Measurements from ENCODE around the gene FAU. TPM values are rescaled to one million over a fixed set of nuclear protein-coding genes. Genes with fewer than 3 reads are reported as not detected.

The FAU gene
- polyA plus RNA-seq, 1 donor, result 1,074 TPM

DNA sequence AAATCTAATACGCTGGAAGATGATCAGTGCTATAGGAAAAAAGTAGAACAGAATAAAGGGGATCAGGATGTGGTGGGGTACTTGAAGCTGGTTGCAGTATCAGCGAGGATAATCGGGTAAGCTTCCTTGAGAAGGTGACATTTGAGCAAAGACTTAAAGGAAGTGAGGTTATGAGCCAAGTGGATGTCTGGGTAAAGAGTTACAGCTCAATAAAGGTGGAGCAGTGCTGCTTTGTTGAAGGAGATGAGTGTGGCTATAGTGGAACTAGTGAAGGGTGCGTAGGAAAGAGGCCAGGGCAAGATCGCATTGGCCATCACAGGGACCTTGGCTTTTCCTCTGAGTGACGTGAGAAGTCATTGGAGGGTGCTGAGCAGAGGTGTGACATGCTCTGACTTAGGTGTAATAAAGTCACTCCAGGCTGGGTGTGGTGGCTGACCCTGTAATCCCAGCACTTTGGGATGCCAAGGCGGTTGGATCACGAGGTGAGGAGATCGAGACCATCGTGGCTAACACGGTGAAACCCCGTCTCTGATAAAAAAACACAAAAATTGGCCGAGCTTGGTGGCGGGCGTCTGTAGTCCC, 14.7 kb upstream of the FAU start:
- DNase-seq (ENCODE audit: low read depth), result no peak

DNA sequence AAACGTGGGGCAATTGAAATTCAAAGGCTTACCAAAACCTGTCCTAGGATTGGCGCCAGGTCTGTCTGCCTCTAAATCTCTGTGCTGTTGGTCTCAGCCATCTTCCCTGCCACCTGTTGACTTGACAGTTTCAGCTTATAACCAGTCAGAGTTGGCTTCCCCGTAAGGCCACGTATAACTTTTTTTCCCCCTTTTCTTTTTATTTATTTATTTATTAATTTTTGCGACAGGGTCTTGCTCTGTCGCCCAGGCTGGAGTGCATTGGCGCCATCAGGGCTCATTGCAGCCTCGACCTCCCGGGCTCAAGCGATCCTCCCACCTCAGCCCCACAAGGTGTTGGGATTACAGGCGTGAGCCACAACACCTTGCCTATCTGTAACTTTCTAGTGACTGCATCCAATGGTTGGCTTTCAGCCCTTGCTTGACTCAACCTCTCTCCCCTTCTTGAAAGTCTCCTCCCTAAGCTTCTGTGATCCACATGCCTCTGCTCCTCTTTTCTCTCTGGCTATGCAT, 13.8 kb upstream of the FAU start:
- DNase-seq (ENCODE audit: low read depth), result no peak

DNA sequence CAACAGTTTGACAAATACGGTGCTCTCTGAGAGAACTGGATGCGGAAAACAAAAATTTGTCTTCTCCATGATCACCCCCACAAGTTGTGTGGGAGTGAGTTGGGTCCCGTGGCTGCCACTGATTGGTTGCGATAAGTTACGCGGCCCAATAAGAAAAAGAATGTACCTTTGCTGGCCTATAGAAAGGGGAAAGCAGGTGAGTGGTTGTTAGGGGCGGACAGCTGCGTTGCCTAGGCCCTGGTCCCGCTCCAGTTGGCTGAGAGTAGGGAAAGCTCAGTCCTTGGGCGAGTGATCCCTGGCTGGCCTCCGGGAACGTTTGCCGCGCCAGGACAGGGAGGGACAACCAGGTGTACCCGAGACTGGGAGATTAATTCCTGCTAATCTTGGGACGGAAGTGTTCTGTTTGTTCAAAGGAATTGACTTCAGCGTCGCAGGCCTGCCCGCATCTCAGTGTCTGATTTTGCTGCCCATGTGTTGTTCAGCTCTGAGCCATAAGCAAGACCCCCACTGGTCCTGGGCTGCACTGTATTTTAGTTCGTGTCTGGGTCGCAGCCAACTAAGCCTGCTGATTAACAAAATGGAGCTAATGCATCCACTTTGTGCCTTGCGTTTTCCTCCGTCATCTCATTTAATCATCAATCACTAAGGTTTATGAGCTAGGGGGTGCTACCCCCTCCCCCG, 13.2 kb upstream of the FAU start:
- peak; percentile 86 for DNase-seq (ENCODE audit: low read depth)

DNA sequence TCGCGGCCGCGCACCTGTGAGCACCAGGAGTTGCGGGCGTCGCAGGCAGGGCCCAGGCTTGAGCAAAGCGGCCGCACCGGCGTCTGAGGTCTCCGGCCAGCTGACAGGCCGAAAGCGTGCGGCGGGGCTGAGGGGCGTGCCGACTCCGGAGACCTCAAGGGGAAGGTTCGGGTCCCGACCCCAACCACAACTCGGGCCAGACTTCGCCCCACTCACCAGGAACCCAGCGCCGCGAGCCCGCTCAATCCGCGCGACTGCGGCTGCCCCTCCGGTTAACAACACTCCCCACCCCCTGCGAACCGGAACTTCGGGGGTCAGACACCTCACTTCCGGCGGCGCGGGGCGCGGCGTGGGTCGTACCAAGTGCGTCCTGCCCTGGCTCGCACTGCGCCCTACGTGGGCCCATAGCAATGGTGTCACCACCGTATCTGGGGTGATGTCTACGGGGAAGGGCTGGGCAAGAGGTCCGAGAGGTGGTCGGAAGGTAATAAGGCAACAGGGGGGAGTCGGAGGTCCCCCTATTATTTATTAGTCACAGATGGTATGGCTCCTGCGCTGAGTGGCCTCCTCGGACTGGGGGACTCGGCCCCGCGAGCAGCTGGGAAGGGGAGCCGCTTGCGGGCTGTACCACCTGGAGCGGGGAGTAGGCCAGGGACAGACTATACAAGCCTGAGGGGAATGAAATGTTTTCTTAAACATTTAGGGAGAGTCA, 12.5 kb upstream of the FAU start, which contains the start of gene SYVN1:
Gene SYVN1 (minus strand): TSS at position 280 of the 712 bp plus-strand sequence. CDS start 918 bp downstream, outside the sequence.
- DNase-seq (ENCODE audit: low read depth), result peak; percentile 73

DNA sequence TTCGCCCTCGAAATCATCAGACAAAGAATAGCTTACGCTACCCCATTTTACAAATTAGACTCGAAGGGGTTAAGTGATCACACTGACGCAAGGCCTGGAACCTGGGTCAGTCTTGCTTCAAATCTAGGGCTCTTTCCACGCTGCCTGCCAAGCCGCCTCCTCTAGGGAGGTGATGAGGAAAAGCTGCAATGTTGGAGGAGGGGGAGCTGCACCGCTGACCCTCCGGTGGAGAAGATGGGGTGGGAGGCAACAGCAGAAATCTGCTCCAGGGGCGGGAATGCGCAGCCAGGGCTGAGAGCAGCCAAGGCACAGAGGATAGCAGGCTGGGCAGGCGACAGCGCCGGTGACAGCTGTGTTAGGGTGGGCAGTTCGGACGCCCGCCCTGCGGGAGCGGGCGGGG, 11.8 kb upstream of the FAU start:
- DNase-seq (ENCODE audit: low read depth), result peak; percentile 74

DNA sequence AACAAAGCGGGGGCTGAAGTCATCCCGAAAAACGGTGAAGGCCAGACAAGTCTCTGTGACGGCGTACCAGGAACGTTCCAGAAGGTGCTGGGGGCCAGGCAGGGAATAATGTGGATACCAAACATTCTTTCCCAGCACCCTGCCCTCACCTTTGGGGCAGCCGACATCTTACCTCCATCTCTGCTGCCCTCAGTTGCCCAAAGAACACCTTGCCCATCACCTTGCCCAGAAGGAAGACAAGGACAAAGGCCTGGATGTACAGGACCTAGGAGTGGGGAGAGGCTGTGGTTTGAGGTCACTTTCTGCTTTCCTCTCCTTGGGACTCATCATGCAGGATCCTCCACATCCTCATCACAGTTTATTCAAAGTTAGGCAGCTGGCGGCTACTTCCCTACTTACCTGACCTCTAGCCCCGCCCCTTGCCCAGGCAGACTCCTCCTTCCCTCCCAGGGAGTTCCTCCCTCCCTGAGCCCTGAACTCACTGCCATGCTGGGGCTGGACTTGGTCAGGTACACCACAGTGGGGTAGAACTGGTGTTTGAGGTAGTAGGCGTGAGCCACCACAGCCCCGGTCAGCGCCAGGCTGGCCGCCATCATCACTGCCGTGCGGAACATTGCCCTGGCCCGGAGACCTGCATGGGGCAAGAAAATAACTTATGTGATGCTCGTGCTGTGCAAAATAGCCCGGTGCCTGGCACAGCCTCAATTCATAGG, 11.2 kb upstream of the FAU start:
- DNase-seq (ENCODE audit: low read depth), result no peak

DNA sequence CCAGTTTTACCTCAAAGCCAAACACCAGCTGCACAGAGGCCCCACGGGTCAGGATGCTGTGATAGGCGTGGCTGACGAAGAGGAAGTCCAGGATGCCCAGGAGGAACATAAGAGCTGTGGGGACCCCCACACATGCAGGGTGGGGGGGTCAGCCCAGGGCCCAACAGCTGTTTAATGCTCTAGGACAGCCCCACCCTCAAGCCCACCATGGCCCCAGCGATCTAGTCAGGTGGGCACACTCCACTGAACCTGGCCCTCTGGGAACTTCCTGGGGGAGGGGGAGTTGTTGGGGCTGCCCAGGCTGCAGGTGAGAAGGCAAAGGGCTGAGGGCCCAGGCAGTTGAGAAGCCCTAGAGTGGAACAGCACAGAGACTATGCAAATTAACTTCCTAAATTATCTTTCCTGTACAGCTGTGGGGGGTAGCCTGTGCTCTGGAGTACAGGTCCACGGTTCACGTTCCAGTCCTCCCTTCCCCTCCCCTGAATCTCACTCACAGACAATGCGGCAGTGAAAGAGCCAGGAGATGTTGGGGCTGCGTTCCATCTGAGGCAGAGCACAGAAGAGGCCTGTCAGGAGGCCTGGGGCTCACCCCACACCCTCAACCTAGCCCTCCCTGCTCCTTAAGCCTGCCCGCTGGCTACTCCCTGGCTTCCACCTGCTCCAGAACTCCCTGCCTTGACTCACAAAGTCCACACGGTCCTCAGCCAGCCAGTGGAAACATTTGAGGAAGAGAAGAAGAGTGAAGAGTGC, 10.5 kb upstream of the FAU start:
- DNase-seq (ENCODE audit: low read depth), result no peak

DNA sequence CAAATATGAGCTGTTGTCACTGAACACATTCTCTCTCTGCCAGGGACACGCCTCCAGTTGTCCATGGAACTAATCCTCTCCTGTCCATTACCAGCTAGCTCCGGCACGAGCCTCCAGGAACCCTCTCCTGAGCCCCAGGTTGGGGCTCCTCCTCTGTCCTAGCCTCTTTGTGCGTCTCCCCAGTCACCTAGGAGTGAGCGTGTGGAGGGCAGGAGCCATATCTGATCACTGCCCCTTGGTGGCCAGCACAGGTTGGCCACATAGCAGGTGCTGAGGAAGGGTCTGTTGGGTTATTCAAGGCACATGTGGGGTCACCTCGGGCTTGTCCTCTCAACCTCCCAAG, 9.9 kb upstream of the FAU start:
- DNase-seq (ENCODE audit: low read depth), result no peak

DNA sequence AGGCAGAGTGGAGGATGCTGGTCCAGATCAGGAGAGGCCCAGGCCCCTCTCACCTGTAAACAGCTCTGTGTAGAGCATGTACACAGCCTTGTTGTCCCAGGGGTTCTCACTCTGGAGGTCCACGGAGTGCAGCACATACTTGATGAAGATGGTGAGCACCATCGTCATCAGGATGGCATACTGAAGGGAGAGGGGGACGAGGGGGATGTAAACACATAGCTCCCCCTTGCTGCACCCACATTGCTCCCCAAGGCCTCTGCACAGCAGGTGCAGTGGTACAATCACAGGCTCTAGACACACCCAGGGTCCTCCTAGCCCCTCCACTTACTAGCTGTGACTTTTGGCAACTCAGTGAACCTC, 9.5 kb upstream of the FAU start:
- DNase-seq (ENCODE audit: low read depth), result no peak

DNA sequence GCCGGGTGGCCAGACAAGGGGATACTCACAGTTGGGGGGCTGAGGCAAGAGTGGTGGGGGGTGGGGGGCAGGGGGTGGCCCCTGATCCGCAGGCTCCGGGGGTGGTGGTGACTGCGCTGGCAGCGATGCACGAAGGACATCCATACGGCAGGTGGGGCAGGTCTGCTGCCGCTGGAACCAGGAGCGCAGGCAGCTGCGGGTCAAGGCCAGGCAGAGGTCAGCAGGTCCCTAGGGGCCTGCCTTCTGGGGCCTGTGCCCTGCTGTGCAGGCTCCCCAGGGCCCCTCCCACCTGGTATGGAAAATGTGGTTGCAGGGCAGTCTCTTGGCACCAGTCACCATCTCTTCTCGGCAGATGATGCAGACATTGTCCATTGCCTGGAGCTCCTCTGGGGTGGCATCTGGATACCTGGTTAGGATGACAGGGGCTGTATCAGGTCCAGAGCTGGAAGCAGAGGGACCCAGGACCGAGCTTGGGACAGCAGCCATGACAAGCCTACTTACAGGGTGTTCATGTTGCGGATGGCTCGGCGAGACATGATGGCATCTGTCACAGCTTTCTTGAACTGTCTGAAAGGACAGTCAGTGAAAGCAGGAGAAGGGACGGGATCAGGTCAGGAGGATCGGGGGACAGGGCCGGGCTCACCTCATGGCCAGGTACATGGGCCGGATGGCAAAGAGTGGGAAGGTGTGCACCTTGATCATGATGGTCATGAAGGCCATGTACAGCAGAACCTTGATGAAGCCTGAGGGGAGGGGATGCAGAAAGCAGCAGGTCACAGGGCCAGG, 8.9 kb upstream of the FAU start:
- no peak for DNase-seq (ENCODE audit: low read depth)

DNA sequence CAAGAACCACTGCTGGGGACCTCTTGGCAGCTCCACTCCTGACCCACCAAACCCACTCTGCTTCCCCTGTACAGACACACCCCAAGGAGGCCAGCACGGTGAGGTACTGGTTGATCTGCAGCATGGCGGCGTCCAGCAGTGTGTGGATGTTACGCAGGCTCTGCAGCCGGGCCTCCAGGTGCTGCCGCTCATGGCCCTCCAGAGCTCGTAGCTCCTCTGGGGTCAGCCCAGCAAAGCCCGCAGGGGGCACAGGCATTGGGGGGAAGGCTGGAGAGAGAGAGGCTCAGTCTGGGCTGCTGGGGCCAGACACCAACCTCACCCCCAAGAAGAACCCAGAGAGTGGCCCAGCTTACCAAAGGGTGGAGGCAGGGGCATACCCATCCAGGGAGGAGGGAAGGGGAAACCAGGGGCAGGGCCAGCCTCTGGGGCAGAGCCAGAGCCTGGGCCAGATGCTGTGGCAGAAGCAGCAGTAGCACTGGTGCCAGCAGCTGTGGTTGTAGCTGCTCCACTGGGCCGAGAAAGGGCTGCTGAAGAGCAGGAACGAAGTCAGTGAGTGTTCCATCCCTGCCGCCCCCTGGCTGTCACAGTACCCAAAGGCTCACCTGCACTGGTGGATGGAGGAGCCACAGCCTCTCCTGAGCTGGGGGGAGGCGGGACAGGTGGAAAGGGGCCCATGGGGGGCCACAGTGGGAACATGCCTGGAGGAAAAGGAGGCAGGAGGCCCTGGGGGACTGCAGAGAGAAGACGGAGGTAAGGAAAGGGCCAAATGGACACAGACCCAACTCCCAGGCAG, 7.9 kb upstream of the FAU start:
- DNase-seq (ENCODE audit: low read depth), result no peak

DNA sequence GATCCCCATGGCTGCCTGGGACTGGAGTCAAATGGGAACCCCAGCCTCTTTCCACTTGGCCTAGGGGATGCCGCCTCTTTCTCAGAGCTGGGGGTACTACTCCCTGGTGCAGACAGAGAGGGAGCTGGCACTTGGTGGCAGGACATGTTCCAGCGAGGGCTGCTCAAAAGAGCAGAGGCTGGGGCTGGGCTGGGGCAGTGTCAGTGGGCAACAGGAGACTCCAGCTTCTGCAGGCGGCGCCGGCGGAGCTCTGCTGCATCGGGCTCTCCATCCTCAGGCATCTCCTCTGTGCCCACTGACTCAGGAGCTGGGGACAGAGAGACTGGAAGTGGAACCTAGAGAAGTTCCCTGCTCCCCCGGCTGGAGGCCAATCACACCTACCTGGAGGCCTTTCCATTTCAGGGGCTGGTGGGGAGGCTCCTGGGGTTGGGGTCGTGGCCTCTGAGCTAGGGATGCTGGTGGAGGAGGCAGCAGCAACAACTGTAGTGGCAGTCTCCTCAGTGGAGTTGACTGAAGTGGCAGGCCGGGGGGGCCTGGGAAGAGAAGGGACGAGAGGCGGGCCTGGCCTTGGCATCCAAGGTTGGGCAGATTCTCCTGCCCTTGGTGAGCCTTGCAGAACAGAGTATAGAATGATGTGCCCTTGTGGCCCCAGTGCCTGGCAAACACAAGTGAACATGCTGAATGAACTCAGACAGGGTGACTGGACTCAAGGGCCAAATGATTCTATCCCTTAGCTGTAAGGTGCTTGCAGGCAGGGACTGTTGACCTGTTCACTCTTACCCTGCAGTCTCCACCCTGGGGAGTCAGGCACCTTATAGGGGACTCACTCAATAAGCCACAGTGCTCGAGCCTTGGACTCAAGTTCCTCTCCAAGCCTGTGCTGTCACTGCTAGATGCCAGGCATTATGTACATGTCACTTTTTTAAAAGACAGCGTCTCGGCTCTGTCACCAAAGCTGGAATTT, 6.5 kb upstream of the FAU start:
- no peak for DNase-seq (ENCODE audit: low read depth)

DNA sequence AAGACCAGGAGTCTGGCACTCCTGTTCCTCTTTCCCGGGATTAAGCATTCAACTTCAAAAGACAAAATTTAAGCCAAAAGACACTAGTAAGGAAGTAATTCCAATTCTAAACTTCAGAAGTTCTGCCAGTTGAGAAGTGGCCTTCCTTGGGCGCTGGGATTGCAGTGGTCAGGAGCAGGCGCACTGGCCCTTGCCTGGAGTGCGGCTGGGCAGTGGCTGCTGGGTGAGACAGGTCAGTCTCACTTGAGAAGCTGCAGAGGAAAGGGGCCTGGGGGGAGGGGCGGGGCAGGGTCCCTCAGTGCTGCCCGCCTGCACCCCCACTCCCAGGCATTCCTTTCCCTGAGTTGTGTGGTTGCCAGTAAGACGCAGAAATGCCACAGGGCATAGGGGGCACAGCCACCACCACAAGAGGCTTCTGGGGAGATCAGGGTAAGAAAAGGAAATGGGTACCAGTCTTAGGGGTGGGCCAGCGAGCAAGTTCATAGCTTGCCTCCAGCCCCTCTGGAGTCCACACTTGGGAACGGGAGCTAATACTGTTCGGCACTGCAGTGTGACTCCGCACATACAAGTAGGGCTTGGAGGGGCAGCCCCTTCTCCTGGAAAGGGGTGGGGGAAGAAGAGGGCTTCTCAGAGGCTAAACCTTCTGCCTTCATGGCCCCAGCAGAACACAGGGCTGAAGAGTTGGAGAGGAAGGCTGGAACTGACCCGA, 5.7 kb upstream of the FAU start:
- no peak for DNase-seq (ENCODE audit: low read depth)

DNA sequence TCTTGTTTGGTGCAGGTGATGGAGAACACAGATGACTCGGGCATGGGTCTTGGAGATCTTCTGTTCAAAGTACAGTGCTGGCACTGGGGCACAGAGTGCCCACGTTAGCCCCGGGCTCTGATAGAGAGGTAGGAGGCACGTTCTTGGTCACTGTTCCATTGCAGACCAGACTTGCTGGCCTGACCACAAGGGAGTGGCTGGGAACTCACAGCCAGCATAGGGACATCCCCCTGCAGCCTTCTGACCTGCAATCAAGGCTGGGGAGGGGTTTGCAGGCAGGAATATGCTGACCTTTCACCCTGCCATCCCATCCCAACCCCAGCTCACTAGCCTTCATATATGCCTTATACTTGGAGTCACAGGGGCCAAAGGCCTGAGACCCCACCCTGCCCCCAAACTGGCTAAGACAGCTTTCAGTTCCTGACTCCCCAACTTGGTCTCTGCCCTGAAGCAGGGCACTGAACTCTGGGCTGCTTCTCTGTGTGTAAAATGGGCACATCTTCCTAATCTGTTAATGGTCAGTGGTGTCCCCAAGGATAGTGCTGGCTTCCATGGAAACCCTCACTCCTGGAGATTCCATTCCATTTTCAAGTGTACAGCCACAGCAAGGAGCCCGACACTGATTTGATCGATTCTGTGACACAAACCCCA, 4.8 kb upstream of the FAU start:
- DNase-seq (ENCODE audit: low read depth), result no peak

DNA sequence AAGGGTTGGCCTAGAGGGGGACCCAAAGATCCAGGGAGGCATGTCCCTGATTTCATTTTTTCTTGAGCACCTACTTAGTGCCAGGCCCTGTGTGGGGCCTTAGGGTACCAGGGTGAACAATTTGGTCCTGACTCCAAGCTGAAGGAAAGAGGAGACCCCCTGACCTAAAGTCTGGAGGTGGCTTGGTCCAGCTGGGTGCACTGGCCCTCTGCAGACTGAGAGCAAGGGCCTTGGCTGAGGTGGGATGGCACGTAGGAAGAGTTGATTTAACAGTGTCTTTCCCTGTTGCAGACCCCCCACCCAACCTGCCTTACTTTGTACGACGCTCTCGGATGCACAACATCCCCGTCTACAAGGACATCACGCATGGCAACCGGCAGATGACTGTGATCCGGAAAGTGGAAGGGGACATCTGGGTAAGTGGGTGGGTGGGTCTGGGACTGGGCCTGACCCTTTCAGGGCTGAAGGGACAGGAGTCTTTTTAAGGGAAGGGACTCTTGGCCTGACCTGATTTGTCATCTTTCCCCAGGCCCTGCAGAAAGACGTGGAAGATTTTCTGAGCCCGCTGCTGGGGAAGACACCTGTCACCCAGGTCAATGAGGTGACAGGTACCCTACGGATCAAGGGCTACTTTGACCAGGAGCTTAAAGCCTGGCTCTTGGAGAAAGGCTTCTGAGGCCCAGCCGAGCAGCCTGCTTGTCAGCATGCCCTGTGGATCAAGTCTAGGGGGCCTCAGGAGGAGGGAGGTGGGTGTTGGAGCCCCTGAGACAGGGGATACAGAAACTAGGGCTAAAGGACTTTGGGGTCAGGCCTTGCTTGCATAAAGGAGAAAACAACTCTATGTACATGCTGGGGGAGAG, 3.5 kb upstream of the FAU start:
- DNase-seq (ENCODE audit: low read depth), result no peak

DNA sequence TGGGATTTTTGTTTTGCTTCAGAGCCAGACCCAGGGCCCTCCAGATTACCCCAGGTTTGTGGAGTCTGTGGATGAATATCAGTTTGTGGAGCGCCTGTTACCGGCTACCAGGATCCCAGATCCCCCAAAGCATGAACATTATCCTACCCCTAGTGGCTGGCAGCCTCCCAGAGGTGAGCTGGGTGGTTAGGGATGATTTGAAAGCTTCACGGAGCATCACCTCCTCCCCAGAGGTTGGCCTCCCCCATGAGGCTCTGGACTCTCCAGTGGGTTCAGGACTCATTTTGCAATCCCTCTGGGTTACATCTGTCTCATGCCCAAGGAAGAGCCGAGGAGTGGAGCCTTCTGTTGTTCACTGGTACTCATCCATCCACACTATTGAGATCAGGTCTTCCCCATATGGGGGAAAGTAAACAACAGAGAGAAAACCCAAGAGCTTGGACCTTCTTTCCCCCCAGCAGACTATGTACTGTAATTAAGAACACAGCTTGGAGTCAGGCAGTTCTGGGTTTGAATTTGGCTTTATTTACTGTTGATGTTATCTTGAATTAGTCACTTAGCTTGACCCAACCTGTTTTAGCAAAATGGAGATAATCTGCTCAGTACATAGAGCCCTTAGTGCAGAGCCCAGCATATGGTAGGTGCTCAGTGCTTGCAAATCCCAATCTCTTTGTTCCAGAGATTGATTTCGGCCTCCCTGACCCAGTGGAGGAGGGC, 2.7 kb upstream of the FAU start:
- DNase-seq (ENCODE audit: low read depth), result no peak

Measured in forelimb muscle (tissue), 1 donor.